ENCODE measurements around the gene RPS27.
A peak's percentile ranks its signal among the peaks of the same experiment; 100 is the strongest.
"Not testable (repeated sequence)": the region's sequence is repeated elsewhere in the genome, so short reads cannot be mapped to it uniquely, and the experiment has no call there.

Gene RPS27

DNA sequence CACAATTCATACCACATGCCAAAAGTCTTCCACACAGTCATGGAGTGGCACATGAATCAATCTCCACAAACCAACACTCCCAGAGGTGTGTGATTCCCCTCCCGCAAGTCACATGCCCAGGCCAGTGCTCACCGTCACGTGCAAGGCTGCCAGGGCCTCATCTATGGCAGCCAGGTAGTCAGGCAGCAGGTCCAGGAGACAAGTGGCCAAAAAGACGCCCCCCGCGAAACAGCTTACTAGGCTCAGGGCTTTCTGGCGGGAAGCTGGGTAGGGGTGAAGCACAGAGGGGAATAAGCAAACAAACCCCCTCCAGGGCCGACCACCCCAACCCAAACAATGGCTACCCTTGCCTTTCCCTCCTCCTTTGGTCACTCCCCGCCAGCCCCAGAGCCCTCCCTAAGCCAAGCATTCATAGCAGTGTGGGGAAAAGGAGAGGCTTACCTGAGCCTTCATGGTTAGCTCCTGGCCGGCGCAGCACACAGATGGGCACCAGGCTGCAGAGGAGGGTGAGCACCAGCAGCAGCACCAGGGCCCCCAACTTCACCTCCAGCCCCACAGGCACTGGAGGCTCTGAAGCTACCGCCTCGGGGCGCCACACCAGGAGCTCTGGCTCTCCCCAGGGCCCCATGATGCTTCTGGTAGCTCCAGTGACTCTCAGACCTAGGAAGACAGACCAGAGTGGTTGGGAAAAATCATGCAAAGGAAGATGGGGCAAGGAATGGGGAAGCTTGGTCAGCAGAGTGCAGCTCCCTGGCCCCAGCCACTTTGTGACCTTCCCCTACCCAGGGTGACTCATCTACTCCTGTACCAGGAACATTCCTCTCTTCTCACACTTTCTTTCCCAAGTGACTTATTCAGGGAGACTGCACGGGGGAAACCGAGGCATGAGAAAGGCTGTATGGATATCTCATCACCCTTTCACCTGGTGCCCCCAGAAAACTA lies 28.2 kb upstream of the RPS27 start:
- DNase-seq = no peak

DNA sequence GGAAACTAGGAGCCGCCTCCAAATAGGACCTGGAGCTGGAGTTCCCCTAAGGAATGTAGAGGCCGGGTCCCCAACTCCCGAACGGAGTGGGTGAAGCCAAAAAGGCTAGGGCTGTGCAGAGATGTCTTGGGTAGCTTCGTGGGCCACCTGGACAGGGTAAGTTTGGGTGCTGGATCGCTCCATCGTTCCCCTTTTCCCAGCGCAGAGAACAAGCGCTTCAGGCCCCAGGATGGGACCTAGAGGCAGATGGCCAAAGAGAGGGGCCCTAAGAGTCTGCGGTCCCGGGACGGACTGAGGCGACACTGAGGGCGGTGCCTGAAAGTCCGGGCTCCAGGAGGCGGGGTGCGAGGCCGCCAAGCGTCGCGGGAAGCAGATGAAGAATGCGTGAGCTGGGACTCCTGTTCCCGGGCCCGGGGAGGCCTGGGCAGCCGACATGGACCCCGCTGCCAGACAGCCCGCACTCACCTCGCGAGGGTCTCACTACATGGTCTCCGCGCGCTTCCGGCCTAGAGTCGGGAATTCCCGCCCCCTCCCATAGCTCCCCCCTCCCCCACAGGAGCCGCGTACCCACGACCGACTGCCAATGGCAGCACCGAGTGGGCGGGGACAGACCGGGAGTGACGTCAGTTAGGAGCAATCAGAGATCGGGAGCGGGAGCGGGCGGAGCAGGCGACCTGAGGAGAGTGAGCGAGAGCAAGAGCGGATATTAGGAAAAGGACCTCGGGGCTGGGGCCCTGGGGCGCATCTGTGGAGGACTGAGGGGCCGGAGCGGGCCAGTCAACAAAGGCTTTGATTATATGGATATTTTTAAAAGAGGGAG lies 27.3 kb upstream of the RPS27 start, which contains the start of gene SLC39A1:
SLC39A1 (minus strand) TSS at position 508 of the 820 bp plus-strand sequence. CDS start 822 bp downstream, outside the sequence.
- peak; percentile 95 for DNase-seq

DNA sequence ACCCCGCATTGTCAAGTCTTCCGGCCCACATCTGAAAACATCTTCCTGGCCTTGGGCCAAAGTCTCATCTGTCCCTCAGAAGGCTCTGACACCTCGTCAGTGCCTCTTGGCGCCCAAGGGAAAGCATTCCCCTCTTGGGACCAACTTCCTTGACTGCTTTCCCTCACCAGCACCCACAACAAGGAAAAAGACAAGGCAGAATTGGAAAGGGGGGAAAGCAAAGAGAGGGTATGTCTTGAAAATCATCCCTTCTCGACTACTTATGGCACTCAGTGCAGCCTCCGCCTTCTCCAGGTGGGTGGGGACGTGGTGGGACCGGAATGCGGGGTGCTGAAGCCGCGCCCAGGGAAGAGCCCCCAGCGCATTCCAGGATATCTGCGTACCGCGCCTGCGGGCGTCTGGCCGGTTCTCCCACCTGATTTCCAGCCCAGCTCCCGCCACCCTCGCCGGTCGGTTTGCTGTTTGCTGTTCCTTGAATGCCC lies 26.7 kb upstream of the RPS27 start:
- no peak for DNase-seq

DNA sequence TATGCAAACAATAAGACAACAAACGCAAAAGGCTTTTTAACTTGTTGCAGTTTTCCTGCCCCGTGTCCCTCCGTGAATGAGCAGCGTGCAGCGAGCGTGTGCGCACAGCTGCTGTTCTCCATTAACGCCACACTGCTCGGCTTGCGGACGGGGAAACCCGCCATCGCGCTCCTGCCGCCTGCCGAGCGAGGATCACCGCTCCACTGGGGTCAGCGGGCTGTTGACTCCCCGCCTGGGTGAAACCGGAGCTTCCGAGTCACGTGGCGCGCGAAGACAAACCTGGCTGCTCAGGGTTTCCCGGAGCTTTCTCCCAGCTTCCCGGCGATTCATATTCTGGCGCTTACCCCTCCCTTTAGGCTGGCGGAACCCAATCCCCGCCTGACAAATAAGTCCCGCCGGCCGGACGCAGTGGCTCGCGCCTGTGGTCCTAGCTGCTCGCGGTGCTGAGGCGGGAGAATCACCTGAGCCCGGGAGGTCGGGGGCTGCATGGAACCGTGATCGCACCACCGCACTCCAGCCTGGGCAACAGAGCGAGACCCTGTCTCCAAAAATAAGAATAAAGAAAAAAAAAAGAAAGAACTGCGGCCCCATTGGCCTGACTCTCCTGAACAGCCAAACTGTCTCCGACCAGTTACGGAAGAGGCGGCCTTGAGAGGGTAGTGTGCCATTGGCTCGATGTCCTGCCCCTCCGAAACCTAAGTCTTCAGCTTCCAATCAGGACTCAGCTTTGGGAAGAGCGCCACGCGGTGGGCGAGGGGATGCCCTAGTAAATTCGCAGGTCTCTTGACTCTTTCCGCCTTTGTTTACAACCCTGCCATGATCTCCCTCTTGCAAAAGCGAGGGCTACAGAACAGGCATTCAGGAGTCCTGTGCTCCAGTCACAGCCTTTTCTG lies 23.2 kb upstream of the RPS27 start, which contains the start of gene CREB3L4:
CREB3L4 (plus strand) TSS at position 796 of the 893 bp plus-strand sequence. CDS start 624 bp downstream, outside the sequence.
- peak; percentile 97 for DNase-seq

DNA sequence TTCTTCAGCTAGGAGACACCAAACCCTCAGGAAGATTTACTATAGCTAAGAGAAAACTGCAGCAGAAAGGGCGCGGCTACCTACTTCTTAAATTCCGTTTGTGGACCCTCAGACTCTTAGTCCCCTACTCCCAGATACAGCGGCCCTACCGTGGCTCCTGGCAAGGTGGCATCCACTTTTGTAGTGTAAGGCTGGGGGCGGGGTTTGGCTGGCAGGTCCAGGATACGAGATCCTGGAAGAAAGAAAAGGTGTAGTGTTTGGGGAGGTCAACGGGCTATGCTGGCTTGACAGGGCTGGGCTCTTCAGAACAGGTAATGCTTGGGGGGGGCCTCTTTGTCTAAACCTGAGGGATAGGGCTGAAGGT lies 22.6 kb upstream of the RPS27 start:
- DNase-seq = no peak

DNA sequence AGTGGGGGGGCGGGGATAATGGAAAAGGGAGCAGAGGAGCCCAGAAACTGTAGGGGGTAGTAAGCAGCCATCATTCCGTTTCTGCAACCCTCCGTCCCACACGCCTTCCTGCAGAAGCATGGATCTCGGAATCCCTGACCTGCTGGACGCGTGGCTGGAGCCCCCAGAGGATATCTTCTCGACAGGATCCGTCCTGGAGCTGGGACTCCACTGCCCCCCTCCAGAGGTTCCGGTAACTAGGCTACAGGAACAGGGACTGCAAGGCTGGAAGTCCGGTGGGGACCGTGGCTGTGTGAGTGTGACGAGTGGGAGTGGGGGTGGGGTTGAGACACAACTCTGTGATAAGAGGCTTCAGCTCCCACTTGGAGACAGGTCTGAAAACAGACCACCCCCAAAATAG lies 22.2 kb upstream of the RPS27 start:
- peak; percentile 50 for DNase-seq

DNA sequence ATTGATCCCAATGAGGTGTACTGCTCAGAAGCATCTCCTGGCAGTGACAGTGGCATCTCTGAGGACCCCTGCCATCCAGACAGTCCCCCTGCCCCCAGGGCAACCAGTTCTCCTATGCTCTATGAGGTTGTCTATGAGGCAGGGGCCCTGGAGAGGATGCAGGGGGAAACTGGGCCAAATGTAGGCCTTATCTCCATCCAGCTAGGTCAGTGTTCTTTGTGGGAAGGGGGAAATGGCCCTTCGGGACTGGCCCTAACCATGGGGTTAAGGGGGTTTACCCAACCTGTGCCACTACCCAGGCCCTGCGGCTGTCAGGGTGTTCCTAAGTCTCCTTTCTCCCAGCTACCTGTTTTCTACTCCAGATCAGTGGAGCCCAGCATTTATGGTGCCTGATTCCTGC lies 21.6 kb upstream of the RPS27 start:
- no peak for DNase-seq

DNA sequence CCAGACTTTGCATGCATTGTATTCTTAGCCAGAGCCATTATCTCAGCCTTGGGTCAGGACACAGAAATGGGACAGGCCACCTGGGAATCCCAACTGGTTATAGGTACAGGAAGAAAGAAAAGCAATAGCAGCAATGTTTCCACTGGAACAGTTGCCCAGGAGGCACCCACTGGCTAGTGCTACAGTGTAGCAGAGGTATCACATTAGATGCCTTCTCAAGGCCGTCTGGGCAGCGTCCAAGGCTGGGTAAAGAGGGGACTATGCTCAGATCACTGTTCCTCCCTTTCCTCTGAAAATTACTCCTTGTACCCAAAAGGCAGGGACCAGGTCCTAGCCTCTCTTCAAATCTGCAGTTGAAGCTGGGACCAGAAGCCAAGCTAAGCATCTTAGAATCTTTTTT lies 20.2 kb upstream of the RPS27 start:
- no peak for DNase-seq

DNA sequence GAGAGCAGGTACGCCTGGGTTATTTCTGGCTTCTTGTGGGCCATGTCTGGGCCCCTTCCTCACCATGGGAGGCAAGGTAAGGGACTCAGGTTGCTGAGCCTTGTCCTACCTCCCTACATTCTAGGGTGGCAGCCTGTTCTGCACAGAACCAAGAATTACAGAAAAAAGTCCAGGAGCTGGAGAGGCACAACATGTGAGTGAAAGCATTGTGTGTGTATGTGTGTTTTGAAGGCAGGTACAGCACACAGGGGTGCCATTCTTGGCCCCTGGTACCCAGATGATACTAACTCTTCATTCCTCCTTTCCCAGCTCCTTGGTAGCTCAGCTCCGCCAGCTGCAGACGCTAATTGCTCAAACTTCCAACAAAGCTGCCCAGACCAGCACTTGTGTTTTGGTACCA lies 17.5 kb upstream of the RPS27 start:
- DNase-seq = no peak

DNA sequence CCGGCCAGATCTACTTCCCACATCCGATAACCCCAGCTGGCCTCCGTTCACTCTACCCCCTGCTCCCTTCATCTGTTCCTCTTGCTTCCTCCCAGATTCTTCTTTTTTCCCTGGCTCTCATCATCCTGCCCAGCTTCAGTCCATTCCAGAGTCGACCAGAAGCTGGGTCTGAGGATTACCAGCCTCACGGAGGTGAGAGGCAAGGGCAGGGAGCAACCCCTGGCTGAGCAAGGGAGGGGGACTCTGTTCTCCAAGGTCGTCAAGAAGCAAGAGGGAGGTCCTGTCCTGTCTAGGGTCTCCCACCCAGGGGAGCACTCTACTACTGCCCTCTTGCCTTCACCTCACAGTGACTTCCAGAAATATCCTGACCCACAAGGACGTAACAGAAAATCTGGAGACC lies 17.0 kb upstream of the RPS27 start:
- DNase-seq = no peak

DNA sequence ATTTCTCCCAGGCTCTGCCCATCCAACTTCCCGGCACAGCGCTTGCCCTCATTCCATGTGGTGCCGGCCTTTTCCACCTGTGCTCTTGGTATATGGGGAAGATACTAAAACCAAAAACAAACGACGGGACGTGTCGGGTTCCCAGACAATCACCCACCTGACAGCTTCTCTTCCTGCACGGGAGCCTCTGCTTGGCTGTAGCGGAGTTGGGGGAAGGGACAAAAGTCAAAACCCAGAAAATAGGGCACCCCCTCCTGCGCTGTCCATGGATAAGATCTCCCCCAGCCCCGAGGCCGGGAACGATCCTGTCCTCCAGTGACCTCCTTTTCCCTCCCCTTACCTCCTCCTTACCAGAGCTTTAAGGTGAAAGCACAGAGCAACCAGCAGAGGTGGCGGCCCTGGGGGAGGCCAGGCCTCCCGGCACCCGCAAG lies 13.7 kb upstream of the RPS27 start:
- no peak for DNase-seq

DNA sequence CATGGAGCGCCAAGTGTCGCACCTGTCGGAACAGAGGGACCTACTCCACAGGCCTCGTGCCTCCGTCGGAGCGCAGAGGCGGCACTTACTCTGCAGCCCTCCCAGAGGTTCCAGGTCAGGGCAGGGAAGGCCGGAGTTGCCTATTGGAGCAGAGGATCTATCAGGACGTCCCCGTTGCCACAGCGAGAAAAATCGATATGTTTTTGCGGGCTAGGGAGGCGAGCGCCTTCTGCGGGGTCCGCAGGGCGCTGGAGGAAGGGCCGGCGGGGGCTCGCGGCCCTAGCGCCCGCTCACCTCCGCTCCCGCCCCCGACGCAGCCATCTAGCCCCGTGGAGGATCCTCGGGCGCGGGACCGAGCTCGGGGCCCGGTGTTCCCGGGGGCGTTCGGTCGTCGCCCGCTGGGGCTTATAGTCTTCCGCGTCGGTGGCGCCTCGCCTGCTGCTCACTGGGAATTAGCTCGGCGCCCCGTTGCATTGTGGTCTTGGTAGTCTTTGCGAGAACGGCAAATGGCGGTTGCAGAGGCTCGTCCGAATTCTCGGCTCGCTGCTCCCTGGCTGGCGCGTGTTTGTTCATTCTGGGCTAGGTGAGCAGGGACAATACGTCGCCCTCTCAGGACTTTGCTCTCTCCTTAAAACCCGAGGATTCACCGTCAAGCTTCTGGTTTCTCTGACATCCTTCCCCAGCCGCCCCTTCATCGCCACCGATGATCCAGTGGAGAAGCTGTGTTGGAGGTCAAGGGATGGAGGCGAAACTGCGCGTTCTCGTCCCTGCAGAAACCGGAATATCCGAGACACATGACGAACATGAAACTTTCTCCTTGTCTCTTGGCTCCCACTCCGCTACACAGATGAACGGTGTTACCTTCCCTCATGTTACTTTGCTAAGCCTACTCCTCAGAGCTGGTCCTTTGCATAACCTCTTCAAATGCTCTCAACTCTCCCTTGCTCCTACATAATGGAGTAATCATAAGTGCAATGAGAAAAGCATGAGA lies 13.0 kb upstream of the RPS27 start, which contains the start of gene JTB:
JTB (minus strand) TSS at position 425 of the 991 bp plus-strand sequence; CDS start at position 3, 422 bp downstream.
- peak; percentile 95 for DNase-seq

DNA sequence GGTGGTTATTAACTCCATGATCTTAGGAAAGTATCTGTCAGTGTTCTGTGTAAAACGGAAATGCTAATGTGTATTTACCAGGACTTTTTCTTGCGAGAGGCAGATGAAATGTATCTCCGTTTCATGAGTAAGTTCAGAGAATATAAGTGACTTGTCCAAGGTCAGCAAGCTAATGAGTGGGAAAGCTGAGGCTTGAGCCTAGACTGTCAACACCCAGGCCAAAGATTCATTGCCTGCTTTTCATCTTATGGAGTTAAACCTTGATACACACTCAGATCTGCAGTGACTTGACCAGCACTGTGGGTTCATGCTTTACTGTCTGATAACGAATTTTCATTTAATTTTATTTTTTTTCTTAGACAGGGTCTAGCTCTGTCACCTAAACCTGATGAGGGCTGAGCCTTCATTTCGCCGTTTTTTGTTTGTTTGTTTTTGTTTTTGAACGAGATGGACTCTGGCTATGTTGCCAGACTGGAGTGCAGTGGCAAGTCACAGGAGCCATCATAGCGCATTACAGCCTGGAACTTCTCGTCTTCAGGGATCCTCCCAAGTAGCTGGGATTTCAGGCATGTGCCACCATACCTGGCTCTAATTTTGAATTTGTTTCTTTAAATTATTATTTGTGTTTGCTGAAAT lies 12.2 kb upstream of the RPS27 start:
- no peak for DNase-seq

DNA sequence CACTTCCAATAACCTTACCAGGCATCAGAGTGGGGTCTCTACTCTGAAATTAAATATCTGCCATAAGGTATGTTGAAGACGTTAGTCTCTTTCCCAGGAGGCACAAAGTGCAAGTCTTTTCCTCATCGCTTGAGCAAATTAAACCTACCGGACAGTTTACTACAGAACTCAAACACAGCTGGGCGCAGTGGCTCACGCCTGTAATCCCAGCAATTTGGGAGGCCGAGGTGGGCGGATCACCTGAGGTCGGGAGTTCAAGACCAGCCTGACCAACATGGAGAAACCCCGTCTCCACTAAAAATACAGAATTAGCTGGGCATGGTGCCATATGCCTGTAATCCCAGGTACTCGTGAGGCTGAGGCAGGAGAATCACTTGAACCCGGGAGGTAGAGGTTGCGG lies 11.5 kb upstream of the RPS27 start:
- not testable (repeated sequence) for DNase-seq

DNA sequence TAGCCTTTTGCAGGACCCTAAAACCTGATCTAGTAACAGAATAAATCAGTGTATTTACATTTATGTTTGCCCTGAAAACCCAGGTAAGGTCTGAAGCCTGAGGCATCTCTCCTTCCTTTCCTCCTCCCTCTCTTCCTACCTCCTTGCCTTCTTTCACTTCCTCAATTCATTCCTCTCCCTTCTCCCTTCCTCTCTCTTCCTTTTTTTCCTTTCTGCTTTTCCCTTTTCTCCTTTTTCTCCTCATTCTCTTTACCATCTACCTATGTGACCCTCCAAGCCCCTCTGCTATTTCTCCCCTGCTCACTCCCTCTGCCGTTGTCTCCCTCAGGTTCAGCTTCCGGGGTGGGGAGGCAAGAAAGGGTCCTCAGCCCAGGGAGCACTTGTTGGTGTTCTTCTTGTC lies 8.8 kb upstream of the RPS27 start:
- not testable (repeated sequence) for DNase-seq

DNA sequence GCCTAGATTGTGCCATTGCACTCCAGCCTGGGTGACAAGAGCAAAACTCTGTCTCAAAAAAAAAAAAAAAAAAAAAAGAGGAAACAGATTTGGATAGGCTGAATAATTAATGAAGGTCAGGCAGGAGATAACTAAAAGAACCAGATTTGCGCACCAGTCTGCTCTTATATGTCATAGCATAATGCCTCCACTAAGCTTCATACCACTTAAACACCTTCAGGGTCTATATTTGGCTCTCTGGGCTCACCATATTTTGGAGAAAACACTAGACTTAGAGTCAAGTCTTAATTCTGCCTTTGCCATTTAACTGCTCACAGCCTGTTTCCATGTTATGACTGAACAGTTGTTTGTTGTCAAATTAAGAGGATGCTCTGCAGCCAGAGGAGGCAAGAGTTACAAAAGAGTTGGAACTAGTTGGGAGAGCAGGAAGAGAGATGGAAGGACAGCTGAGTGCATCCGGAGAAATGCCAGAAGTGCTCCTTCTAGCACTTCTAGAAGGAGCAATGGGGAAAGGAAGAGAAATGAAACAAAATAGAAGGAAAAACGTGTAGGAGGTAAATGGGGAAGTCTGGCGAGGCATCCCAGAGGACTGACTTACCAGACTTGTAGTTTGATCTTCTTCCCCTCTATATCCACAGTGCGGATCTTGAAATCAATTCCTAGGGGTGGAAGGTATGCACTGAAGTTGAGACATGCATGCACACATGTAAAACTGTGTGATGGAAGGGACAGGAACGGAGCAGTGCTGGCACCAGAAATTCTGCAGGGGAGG lies 6.3 kb upstream of the RPS27 start:
- DNase-seq = no peak

DNA sequence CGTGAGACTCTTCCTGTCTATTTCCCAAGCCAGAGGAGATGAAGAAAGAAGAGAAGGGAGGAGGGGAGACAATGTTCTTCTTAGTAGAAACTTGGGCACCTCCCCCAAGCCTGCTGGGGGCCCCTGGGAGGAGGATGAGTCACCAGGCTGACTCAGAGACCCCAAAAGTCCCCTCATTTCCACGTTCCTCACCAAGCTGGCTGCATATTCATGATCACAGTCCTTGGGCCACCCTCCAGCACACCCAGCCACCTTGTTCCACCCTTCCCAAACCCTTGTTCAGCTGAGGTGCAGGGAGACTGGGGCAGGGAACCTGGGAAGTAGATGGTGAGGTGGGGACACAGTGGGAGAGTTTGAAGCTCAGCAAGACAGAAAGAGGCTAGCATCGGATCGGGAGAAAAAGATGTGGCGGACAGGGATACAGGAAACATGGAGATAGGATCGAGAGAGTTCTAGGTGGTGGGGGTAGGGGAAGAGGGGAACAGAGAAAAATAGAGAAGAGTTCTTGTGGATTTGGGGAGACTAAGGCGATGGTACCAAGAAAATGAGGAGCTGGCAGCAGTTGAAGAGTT lies 5.1 kb upstream of the RPS27 start:
- no peak for DNase-seq

DNA sequence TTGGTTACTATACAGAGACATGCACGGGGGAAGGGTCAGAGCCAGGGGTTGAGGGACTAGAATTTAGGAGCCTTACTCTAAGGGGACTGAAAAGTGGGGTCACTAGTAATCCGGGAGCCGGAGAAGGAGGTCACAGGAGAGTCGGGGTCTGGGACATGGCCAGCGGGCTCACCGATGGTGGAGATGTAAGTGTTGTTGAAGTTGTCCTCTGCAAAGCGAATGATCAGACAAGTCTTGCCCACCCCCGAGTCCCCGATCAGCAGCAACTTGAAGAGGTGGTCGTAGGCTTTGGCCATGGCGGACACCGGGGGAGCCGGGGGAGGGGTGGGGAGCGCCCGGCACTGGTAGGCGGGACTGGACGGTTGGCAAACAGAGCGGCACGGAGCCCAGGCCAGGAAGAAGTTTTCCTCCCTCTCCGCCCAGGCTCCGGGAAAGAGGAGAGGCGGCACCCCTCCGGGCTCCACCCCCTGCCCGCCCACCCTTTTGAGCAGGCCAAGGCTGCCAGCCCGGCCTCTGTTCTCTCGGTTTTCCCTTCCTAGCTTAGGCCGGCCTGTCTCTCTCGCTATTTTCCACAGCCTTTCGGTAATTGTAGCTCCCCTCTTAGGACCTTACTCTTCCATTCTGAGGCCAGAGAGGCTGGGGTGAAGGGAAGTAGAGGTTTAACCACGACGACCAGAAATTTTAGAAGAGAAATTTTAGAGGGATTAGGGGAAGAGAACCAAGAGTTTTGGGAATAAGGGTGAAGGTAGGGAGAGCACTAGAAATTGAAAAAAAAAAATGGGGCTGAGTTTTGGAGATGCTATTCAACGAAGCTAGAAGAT lies 4.4 kb upstream of the RPS27 start, which contains the start of gene RAB13:
RAB13 (minus strand) TSS at position 399 of the 821 bp plus-strand sequence; CDS start at position 296, 103 bp downstream.
- DNase-seq = no peak
